HEK293 (cell line): ENCODE measurements around the gene VRK2.

Experiments
- CTCF ChIA-PET: fragments of 350-600 bp; formaldehyde crosslinking; extraction: SDS; loops from one replicate; lab custom pipeline; 2021; ENCODE audit warnings: antibody characterized with exemption; lab: Yijun Ruan, JAX
- POLR2A ChIA-PET: fragments of 300-600 bp; formaldehyde crosslinking; extraction: SDS; loops from one replicate; lab custom pipeline; 2020; ENCODE audit warnings: antibody characterized with exemption, inconsistent platforms; lab: Yijun Ruan, JAX
- H3K27ac ChIP-seq: fragments of 200-500 bp; sonication (Bioruptor generic); 2 replicates; pipeline ENCODE4 v1.5.1; 2014; ENCODE audit warnings: low read depth, low read length, control low read depth, inconsistent platforms; ENCODE audit errors: extremely low read depth
- H3K36me3 ChIP-seq, 2 experiments: fragments of 200-500 bp in 1 of 2; sonication (Bioruptor generic) in 1 of 2; 1 replicate in 1 of 2; 2 replicates in 1 of 2; pipeline ENCODE4 v1.5.1; 2014 to 2017; ENCODE audit warnings: inconsistent platforms in 2 of 2, low read length in 2 of 2; ENCODE audit not compliant: control insufficient read depth in 2 of 2, insufficient read depth in 1 of 2
- H3K4me1 ChIP-seq: fragments of 200-500 bp; sonication (Bioruptor generic); 2 replicates; pipeline ENCODE4 v1.5.1; 2014; ENCODE audit warnings: mild to moderate bottlenecking, low read length, inconsistent platforms; ENCODE audit not compliant: control insufficient read depth, insufficient read depth
- H3K4me3 ChIP-seq: 2 replicates; pipeline ENCODE4 v1.5.1; 2011; ENCODE audit warnings: low read depth, mild to moderate bottlenecking, control low read depth, low read length, moderate library complexity
- H3K9me3 ChIP-seq: fragments of 200-500 bp; sonication (Bioruptor generic); 2 replicates; pipeline ENCODE4 v1.5.1; 2014; ENCODE audit warnings: low read depth, low read length, inconsistent platforms; ENCODE audit not compliant: control insufficient read depth, insufficient read depth
- EGR2 ChIP-seq: fragments of 450-650 bp; formaldehyde crosslinking; IDR thresholded peaks from 2 replicates; pipeline ENCODE4 v1.5.1; 2016; ENCODE audit warnings: low read depth, missing biosample characterization, missing genetic modification characterization
- FEZF1 ChIP-seq: fragments of 450-650 bp; formaldehyde crosslinking; IDR thresholded peaks from 2 replicates; pipeline ENCODE4 v1.5.1; 2016; ENCODE audit warnings: missing biosample characterization, missing genetic modification characterization
- HOXD13 ChIP-seq: sonication (generic); formaldehyde crosslinking; IDR thresholded peaks from 2 replicates; pipeline ENCODE4 v1.8.0; 2022; ENCODE audit warnings: missing genetic modification reagents, borderline replicate concordance
- KLF8 ChIP-seq: fragments of 450-650 bp; formaldehyde crosslinking; IDR thresholded peaks from 2 replicates; pipeline ENCODE4 v1.5.1; 2016; ENCODE audit warnings: missing biosample characterization, missing genetic modification characterization
- RBAK ChIP-seq: fragments of 450-650 bp; formaldehyde crosslinking; IDR thresholded peaks from 2 replicates; pipeline ENCODE4 v1.5.1; 2016; ENCODE audit warnings: missing biosample characterization, missing genetic modification characterization
- ZNF174 ChIP-seq: fragments of 450-650 bp; formaldehyde crosslinking; IDR thresholded peaks from 2 replicates; pipeline ENCODE4 v1.5.0; 2017; ENCODE audit warnings: missing biosample characterization, mild to moderate bottlenecking, missing genetic modification characterization
- ZNF184 ChIP-seq: fragments of 450-650 bp; IDR thresholded peaks from 2 replicates; pipeline ENCODE4 v1.5.1; 2018; ENCODE audit warnings: missing biosample characterization, mild to moderate bottlenecking, missing genetic modification characterization
- ZNF266 ChIP-seq: fragments of 450-650 bp; formaldehyde crosslinking; IDR thresholded peaks from 2 replicates; pipeline ENCODE4 v1.5.1; 2016; ENCODE audit warnings: missing biosample characterization, missing genetic modification characterization, low read depth
- ZNF335 ChIP-seq: fragments of 450-650 bp; formaldehyde crosslinking; conservative IDR thresholded peaks from 2 replicates; pipeline ENCODE4 v1.5.1; 2016; ENCODE audit warnings: missing biosample characterization, missing genetic modification characterization
- ZNF350 ChIP-seq: fragments of 450-650 bp; formaldehyde crosslinking; IDR thresholded peaks from 2 replicates; pipeline ENCODE4 v1.5.0; 2017; ENCODE audit warnings: missing biosample characterization, mild to moderate bottlenecking, missing genetic modification characterization
- ZNF416 ChIP-seq: fragments of 450-650 bp; formaldehyde crosslinking; IDR thresholded peaks from 2 replicates; pipeline ENCODE4 v1.5.1; 2016; ENCODE audit warnings: missing biosample characterization, missing genetic modification characterization
- ZNF426 ChIP-seq: fragments of 450-650 bp; formaldehyde crosslinking; IDR thresholded peaks from 2 replicates; pipeline ENCODE4 v1.5.1; 2017; ENCODE audit warnings: missing biosample characterization, missing genetic modification characterization, mild to moderate bottlenecking, inconsistent platforms, moderate library complexity
- ZNF585B ChIP-seq: fragments of 450-650 bp; formaldehyde crosslinking; IDR thresholded peaks from 2 replicates; pipeline ENCODE4 v1.5.1; 2016; ENCODE audit warnings: missing biosample characterization, missing genetic modification characterization
- ZNF626 ChIP-seq: fragments of 450-650 bp; sonication (Bioruptor Pico); formaldehyde crosslinking; IDR thresholded peaks from 2 replicates; pipeline ENCODE4 v1.5.1; 2018; ENCODE audit warnings: missing biosample characterization, missing genetic modification characterization, inconsistent platforms
- ZNF701 ChIP-seq: fragments of 450-650 bp; formaldehyde crosslinking; IDR thresholded peaks from 2 replicates; pipeline ENCODE4 v1.5.1; 2016; ENCODE audit warnings: missing biosample characterization, missing genetic modification characterization
- ZNF768 ChIP-seq: fragments of 450-650 bp; formaldehyde crosslinking; IDR thresholded peaks from 2 replicates; pipeline ENCODE4 v1.5.1; 2018; ENCODE audit warnings: missing biosample characterization, mild to moderate bottlenecking, missing genetic modification characterization
- ZSCAN30 ChIP-seq: fragments of 450-650 bp; IDR thresholded peaks from 2 replicates; pipeline ENCODE4 v1.5.1; 2018; ENCODE audit warnings: missing biosample characterization, mild to moderate bottlenecking, missing genetic modification characterization, moderate library complexity
- TF ChIP-seq, protein P1 (sequence below): fragments of 450-650 bp; formaldehyde crosslinking; IDR thresholded peaks from 2 replicates; pipeline ENCODE4 v1.5.1; 2016; ENCODE audit warnings: missing biosample characterization, missing genetic modification characterization
- TF ChIP-seq, protein P2 (sequence below): fragments of 450-650 bp; formaldehyde crosslinking; IDR thresholded peaks from 2 replicates; pipeline ENCODE4 v1.5.1; 2017; ENCODE audit warnings: missing biosample characterization, missing genetic modification characterization

The VRK2 gene

DNA sequence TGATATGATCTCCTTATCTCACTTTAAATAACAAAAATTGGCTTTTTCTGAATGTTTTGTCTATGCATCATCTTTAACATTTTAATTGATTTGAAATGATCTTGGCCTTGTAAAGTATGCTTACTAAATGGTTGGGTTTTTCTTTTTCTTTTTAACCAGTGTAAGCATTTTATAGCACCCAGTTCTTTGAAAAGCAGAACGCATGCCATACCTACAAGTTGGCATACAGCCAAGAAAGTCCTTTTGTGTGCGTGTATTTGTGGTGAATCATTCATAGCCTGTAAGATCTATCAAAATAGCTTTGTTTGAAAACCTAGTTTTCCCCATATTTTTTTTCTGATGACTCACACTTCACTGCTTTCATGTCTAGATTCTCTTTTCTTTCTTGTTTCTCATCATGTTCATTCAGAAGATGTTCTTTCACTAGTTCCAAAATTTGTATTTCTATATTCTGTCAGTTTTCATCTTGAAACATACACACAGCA, 4.1 kb upstream of the VRK2 start (continued):
- TF ChIP-seq ZNF184 (peak; percentile 76; the same call in 1 of the 2 replicates), ZNF174 (peak; percentile 62; the same call in 1 of the 2 replicates), ZNF350 (tag by site-specific recombination) (peak; percentile 87), RBAK (tag by site-specific recombination) (no peak), ZSCAN30 (tag by site-specific recombination) (no peak), FEZF1 (tag by site-specific recombination) (peak; percentile 30; the same call in 1 of the 2 replicates), ZNF626 (tag by site-specific recombination) (0 out of 2 replicates have a peak, but pooled peaks have one; percentile 39)
- TF ChIP-seq, protein P1, sequence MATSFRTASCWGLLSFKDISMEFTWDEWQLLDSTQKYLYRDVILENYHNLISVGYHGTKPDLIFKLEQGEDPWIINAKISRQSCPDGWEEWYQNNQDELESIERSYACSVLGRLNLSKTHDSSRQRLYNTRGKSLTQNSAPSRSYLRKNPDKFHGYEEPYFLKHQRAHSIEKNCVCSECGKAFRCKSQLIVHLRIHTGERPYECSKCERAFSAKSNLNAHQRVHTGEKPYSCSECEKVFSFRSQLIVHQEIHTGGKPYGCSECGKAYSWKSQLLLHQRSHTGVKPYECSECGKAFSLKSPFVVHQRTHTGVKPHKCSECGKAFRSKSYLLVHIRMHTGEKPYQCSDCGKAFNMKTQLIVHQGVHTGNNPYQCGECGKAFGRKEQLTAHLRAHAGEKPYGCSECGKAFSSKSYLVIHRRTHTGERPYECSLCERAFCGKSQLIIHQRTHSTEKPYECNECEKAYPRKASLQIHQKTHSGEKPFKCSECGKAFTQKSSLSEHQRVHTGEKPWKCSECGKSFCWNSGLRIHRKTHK (tag by site-specific recombination): no peak

DNA sequence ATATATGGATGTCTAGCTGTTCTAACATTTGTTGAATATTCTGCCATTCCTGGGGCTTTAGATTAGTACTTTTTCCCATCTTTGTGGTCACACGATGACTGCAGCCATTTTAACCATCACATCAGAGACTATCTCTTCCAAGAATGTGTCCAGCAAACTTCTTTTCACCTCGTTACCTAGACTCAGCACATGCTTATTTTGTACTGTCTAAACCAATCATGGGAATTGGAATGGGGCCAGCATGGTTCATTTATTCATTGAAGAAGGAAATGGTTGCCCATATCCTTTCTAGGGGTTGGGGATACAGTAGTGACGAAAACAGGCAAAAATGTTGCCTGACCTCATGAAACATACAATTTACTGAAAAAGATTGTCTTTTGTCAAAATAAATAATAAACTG, 2.5 kb upstream of the VRK2 start:
- CTCF ChIA-PET: no interaction called here
- H3K4me3 ChIP-seq: no peak overlapping the region
- peaks cover 0 to 5% of the 10 kb centered on the region in 2 experiments; a peak in 1 of 3 replicates for H3K36me3 ChIP-seq
- peaks cover 7% of the 10 kb centered on the region; the same call in 1 of the 2 replicates for H3K4me1 ChIP-seq
- TF ChIP-seq ZNF585B (tag by site-specific recombination) (no peak), ZNF701 (tag by site-specific recombination) (no peak), ZNF426 (tag by site-specific recombination) (no peak), ZNF174 (no peak), HOXD13 (CRISPR knock-in tag) (no peak), KLF8 (tag by site-specific recombination) (no peak), ZNF416 (no peak), ZNF768 (no peak), ZNF266 (no peak)
- TF ChIP-seq, protein P1 (tag by site-specific recombination): no peak
- TF ChIP-seq, all 188 proteins: peak for 0
- Histone ChIP-seq H3K27ac (no peak overlapping the region), H3K9me3 (no peaks in the 10 kb centered on the region)
- POLR2A ChIA-PET: no interaction called here

DNA sequence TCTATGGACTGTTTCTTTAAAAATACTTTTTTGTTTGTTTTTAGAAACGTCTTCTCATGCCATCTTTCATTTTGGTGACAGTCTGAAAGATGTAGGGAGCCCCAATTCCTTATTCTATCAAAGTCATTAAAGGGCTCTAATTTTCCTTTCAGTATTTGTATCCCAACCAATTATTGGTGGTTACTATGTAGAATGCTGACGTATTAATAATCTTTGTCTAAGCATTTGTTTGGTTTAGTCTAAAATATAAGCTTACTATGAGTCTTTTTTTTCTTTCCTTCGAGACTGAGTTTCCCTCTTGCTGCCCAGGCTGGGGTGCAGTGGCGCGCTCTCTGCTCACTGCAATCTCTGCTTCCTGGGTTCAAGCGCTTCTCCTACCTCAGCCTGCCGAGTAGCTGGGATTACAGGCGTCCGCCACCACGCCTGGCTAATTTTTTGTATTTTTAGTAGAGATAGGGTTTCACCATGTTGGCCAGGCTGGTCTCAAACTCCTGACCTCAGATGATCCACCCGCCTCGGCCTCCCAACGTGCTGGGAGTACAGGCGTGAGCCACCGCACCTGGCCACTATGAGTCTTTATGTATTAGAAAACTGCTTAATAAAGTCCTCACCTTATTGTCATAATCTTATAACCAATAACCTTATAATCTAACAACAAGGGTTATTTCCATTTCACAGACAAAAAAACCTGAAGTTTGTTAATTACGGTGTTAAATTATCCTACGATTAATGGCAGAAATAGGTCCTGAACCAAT, 849 bp upstream of the VRK2 start:
- TF ChIP-seq, protein P2, sequence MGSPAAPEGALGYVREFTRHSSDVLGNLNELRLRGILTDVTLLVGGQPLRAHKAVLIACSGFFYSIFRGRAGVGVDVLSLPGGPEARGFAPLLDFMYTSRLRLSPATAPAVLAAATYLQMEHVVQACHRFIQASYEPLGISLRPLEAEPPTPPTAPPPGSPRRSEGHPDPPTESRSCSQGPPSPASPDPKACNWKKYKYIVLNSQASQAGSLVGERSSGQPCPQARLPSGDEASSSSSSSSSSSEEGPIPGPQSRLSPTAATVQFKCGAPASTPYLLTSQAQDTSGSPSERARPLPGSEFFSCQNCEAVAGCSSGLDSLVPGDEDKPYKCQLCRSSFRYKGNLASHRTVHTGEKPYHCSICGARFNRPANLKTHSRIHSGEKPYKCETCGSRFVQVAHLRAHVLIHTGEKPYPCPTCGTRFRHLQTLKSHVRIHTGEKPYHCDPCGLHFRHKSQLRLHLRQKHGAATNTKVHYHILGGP (tag by site-specific recombination): no peak
- TF ChIP-seq ZNF335 (tag by site-specific recombination): peak; percentile 85
- TF ChIP-seq ZNF416: no peak
- no peak for TF ChIP-seq EGR2 (tag by site-specific recombination)
- ChIA-PET POLR2A (interaction anchor here (0.7 to 1.5 kb wide), 8 partner anchors 13 to 216 kb away, joined by 3 to 4 read pairs (median 3); partner anchors contain the start of gene FANCL), CTCF (interaction anchor here (0.6 kb wide), 2 partner anchors 12 to 22 kb away, joined by 4 to 5 read pairs; no protein-coding TSS in a partner anchor)
- H3K4me1 ChIP-seq: peaks cover 7% of the 10 kb centered on the region; the same call in 1 of the 2 replicates
- peak overlapping the region; percentile 92 for H3K27ac ChIP-seq
- no peaks in the 10 kb centered on the region for H3K9me3 ChIP-seq
- H3K36me3 ChIP-seq: peaks cover 0 to 9% of the 10 kb centered on the region in 2 experiments; a peak in 1 of 3 replicates
- H3K4me3 ChIP-seq: peak overlapping the region; percentile 76
